GM19463 (cell line): ENCODE data around the gene PKD2L1.
A peak's percentile ranks its signal among the peaks of the same experiment; 100 is the strongest.
"Not testable (repeated sequence)": the region's sequence is repeated elsewhere in the genome, so short reads cannot be mapped to it uniquely, and the experiment has no call there.

Experiments used
- ATAC-seq: cut with Tn5 transposase; IDR thresholded peaks from one replicate; pipeline ENCODE4 v1.9.1; 2021; ENCODE audit warnings: mild to moderate bottlenecking, moderate library complexity; ENCODE audit not compliant: unreplicated experiment

PKD2L1 gene

DNA sequence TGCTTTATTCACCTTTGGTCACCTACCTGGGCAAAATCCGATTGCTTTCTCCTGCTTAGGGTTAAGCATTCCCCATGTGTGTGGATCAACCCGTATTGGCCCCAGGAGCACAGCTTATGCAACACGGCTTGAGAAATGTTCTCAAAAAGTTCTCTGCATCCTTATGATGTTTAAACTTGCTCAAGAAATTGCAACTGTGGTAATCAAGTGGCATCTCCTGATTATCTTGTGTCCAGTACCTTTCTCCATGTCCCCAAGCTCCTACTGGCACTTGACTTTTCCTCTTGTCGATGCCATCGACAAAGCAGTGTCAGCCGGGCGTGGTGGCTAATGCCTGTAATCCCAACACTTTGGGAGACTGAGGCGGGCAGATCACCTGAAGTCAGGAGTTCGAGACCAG, 4.7 kb upstream of the PKD2L1 start:
- no peak for ATAC-seq

DNA sequence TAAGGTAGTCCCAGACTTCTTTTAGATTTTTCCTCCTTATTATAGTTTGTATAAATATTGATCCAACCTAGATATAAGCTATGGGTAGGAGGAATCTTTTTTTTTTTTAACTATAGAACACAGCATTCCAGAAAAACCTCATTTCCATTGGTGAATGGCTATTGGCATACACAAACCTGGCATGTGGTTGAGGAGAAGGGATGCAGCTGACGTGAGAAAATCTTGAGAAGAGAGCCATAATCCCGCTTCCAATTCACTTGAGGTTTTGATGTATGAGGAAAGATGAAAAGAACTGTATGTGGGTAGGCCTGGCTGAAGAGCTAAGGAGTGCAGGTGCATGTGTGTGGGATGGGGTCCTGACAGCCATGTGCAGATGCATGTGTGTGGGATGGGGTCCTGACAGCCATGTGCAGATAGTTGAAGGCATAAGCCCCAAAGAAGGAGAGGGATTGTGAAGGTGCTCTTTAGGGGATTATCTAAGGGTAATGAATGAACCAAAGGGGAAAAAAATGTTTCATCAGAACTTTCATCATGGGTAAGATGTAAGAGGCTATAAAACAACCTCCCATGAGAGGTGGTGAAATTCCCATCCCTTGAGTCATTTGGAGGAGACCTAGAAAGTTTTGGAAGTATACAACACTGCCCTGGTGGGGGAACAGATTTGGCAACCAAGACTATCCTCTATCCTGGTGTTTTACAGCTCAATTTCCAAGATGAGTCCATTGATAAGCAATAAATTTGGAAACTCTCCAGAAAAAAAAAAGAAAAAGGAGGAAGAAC, 3.8 kb upstream of the PKD2L1 start:
- no peak for ATAC-seq

- no peak for ATAC-seq
These were observed 3.1 kb upstream of the PKD2L1 start for GRCh38 chr10:100333106-100333505.

GRCh38 chr10:100328198-100328597, 1.8 kb downstream of the PKD2L1 start:
- ATAC-seq, result no peak

DNA sequence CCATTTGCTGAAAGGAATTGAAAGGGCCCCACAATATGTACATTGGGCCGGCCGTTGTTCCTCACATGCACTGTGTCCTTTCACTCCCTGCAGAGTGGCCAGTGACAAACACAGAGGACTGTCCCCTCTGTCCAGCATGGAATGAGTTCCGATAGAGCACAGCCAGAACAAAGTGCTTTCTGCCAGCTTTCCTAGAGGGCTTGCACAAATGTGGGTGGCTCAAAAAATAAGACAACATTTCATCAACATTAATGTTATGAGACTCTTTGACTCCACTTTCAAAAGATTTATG, 2.4 kb downstream of the PKD2L1 start:
- no peak for ATAC-seq

DNA sequence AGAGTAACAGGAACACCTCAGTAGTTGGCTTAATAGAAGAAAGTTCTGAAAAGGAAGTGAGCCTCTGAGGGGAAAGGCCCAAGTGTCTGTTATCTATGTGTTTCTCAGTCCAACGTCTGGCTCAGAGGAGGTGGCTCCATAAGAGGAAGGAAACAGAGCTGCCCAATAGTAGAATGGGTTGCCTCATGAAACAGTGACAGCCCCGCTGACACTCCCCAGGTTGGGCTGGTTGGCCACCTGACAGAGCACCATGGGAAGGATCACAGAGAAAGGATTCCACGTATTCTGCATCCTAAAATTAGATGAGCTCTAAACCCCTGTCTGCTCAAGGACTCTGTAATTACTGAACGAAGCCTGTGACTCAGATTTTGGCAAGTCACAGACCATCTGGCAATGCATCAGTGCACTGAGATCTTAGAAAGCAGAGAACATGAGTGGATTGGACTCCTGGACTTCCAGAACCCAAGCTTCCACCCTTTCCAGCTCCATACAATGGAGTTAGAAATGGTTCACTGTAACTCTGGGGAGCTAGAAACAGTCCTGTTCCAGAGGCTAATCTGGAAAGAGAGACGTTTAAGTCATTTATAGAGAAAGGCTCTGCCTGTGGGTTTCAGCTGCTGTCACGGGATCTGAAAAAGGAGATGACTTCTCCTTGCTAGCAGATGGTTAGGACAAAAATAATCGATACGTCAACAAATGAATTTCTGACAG, 2.9 kb downstream of the PKD2L1 start:
- peak; percentile 97 for ATAC-seq

DNA sequence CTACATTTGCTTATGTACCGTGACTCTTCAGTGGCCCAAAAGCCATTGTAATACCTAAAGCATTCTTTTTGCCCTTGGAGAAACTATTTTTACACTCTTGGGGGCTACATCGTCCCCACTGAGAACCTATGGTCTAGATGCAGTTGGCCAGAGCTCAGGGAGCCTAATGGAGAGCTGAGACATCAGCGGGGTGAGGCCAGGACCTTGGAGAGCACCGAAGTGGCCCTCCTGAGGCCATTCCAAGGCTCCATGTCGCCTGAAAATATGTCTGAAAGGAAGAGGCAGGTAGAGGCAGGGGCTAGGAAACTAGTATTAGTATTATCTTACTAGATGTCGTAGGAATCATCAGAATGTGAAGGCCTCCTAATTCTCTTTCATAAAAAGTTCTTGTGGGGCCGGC, 4.9 kb downstream of the PKD2L1 start:
- no peak for ATAC-seq

- ATAC-seq, result no peak
These were observed 10.2 kb downstream of the PKD2L1 start for GRCh38 chr10:100319707-100320402.

DNA sequence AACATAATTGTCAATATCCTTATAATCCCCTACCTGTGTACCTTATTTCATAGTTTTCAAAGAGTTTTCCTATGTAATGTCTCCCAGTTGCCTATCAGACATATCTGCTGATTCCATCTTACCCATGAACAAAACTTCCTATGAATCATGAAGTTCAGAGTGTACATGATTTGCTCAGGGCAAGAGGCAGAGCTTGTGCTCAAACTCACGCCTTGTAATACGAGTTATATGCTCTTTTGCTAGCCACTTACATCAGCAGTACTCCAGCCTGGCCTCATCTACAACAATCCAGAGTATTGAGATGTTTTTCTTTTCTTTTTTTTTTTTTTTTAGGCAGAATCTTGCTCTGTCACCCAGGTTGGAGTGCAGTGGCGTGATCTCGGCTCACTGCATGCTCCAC, 11.8 kb downstream of the PKD2L1 start:
- no peak for ATAC-seq

- ATAC-seq, result no peak
These were observed 14.4 kb downstream of the PKD2L1 start for GRCh38 chr10:100315615-100316014.

DNA sequence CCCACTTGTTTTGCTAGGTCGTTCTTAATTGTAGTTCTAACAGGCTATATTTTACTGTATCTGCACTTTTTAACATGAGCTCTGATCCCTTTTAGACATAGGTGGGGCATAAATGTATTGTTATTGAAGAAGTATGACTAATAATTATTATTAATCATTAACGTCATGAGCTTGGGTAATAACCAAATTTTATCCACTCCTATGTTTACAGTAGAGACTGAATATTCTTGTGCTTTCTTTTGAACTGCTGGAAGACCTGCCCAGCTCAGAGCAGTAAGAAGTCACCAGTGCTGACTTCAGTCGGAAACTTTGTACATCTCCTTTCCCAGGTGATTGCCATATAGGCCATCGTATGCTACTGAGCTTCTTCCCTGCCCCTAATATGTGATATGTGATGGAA, 18.7 kb downstream of the PKD2L1 start:
- no peak for ATAC-seq

- ATAC-seq, result no peak
These were observed 22.3 kb downstream of the PKD2L1 start for GRCh38 chr10:100307684-100308083.

DNA sequence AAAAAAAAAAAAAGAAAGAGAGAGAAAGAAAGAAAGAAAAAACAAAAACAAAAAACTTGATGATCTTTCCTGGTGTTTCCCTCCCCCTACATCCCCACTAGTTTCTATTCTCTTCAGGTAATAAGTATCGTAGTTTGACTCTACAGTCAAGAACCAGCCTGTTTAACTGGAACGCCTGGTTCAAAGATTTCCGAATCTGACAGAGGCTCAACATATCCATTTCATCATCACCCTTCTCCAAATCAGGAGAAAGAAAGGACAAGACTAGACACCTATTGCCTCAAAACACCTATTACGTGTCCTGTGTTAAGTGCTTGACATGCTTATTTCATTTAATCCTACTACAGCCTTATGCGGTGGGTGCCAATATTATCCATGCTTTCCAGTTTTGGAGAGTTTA, 23.2 kb downstream of the PKD2L1 start:
- ATAC-seq, result no peak

DNA sequence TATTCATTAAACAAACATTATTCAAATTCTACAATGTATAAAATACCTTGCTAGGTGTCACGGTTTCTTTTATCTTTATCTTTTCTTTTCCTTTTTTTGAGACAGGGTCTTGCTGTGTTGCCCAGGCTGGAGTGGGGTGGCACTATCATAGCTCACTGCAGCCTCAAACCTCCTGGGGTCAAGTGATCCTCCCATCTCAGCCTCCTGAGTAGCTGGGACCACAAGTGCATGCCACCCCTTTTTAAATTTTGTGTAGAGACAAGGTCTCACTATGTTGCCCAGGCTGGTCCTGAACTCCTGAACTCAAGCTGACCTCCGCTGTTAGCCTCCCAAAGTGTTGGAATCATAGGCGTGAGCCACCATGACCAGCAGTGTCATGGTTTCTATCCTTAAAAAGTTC, 25.6 kb downstream of the PKD2L1 start:
- no peak for ATAC-seq

GRCh38 chr10:100303724-100304319, 26.2 kb downstream of the PKD2L1 start:
- ATAC-seq, result no peak

DNA sequence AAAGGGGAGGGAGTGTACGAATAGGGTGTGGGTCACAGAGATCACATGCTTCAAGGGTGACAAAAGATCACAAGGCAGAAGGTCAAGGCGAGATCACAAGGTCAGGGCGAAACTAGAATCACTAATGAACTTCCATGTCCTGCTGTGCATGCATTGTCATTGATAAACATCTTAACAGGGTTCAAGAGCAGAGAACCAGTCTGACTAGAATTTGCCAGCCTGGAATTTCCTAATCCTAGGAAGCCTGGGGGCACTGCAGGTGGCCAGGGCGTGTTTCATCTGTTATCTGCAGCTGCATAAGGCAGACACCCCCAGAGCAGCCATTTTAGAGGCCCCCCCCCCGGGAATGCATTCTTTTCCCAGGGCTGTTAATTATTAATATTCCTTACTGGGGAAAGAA, 28.9 kb downstream of the PKD2L1 start:
- ATAC-seq, result not testable (repeated sequence)

- no peak for ATAC-seq
These were observed 32.8 kb downstream of the PKD2L1 start for GRCh38 chr10:100297242-100297641.

DNA sequence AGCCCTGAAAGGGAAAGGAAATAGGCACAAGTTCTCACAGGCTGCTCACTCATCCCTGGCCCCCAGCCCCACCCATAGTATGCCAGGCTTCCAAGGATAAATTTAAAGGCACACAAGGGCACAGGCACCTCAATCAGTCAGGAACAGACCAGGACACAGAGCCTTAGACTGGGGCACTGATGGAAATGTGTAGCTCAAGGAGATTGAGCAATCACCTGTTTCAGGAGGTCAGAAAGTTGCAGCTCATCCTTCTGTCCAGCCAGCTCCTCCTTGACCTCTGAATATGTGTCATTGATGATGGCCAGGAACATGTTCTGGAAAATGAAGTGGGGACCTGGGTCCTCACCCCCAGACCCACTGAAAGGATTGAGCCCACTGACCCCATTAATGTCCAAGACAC, 37.0 kb downstream of the PKD2L1 start:
- no peak for ATAC-seq

DNA sequence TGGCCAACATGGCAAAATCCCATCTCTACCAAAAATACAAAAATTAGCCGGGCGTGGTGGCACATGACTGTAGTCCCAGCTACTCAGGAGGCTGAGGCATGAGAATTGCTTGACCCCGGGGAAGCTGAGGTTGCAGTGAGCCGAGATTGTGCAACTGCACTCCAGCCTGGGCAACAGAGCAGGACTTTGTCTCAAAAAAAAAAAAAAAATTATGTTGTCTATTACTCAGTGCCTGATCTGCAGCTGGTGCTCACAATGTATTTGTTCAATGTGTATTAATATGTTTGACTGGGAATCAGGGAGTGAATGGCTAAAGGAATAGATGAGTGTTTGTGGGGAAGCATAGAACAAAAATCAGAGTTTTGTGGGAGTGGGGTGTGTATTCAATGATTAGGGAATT, 37.7 kb downstream of the PKD2L1 start:
- not testable (repeated sequence) for ATAC-seq

DNA sequence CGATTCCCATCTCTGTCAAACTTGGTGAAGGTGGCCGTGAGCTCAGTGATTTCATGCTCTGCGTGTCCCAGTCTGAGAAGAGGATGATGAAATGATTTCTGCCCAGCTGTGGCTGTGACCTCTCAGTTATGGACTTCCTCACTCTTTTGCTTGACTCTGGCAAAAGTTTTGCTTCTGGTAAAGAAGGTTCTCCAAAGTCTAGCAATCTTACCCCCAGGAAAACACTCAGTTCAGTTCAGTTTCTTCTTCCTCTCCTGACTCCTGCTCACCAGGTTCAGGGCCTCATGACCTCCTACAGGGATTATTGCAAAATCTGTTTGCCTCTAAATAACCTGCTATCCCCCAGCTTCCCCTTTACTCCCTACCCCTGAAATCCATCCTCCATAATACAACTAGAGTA, 38.7 kb downstream of the PKD2L1 start:
- ATAC-seq, result no peak

DNA sequence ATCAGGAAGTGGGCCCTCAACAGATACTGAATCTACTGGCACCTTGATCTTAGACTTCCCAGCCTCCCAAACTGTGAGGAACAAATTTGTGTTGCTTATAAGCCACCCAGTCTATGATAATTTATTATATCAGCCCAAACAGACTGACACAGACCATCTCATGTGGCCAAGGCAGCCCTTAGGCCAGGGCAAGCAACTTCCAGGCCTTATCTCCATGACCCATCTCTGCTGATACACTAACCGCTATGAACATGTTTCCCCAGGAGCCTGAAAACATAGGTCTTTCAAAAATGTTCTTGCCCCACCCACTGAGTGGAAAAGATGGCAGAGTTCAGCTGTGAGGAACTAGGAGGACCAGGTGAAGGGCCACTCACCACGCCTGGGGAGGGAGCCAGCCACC, 40.4 kb downstream of the PKD2L1 start:
- ATAC-seq, result no peak

GRCh38 chr10:100288196-100288595, 41.8 kb downstream of the PKD2L1 start:
- no peak for ATAC-seq
